NCI-H510A (cell line): Measurements from ENCODE around the gene AFAP1L1.

Source experiments
- DNase-seq: peaks from one replicate; lab custom pipeline; 2025; lab: John Stamatoyannopoulos, UW

The AFAP1L1 gene

DNA sequence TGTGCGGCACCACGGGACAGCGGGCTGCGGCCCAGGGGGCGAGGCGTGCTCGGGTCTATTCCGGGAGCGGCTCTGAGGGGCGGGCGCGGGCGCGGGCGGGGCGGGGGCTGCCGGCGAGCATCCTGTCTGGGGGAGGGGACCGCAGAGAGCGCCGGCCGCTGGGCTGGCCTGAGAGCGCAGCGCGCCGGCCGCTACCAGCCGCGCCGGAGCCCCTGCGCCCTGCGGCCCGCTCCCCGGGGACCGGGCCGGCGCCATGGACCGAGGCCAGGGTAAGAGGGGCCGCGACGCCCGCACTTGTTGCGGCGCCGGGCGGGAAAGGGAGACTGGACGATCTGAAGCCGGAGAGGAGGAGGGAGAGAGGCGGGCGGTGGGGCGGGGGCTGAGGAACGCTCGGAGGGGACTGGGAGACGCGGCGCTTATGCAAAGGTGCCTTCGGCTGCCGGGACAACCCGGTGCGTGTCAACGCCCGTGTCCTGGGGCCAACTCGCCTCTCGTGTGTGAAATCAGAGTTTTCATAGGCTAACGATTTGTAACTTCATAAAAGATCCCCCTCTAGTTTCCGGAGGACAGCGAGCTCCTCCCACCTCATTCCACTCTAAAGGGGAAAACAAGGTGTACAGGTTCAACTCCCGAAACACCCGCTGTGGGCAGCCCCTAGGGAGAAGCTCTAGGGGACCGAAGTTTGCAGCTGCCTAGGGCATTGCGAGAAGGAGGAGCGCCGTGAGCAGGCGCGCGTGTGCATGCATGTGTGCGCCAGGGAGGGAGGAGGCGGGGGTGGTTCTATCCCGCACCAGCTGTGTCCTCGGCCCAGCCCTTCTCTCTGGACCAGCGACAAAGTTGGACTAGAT, at the start of gene AFAP1L1:
Gene AFAP1L1 (plus strand): TSS at position 144 of the 848 bp plus-strand sequence. CDS start 110 bp downstream, at position 254.
- peak; percentile 51 for DNase-seq

- DNase-seq, result no peak
These were observed 48.4 kb upstream of the AFAP1L1 start for GRCh38 chr5:149223081-149223848.

DNA sequence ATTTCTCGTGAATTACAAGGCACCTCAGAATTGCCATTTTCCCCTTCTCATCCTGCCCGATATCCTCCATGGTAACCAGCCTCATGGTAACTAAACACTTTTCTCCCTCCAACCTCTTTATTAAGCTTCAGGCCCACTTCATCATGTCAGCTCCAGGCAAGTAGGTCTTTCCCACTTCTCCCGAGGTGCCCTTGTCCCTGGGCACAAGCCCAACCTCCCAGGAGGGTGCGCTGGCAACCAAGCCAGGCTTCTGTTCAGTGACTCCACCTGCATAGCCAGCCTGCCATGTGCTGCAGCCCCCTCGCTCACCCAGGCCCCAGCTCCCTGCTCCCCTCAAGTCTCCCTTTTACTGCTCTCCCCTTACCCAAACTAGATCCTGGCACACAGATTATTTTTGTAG, 47.4 kb upstream of the AFAP1L1 start:
- no peak for DNase-seq

DNA sequence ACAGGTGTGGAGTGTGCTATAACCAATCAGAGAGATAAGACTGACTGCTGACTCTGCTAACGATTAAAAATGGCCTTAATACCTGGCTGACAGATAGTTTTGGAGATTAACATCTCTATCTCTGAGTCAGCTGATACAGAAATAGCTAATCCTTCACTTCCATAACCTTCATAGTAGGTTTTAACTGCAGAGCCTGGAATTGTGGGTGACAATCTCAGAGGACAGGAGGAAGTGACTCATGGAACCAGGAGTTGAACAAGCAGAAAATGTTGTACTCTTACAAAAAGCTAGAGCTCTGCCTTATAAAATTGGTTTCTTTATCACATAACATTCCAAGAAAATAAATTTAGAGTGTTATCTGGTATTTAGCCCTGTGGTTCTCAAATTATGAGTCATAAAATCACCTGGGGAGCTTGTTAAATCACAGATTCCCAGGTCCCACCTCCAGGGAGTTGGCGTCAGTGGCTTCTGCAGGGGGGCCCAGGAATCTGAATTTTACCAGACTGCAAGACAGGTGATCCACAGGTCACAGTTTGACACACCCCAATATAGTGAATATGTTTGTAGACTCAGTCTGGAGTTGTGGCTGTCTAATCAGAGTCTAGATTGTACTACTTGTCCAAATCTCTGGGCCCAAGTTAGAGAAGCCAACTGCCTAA, 44.4 kb upstream of the AFAP1L1 start:
- DNase-seq, result no peak

GRCh38 chr5:149228618-149229297, 42.9 kb upstream of the AFAP1L1 start:
- DNase-seq, result no peak

DNA sequence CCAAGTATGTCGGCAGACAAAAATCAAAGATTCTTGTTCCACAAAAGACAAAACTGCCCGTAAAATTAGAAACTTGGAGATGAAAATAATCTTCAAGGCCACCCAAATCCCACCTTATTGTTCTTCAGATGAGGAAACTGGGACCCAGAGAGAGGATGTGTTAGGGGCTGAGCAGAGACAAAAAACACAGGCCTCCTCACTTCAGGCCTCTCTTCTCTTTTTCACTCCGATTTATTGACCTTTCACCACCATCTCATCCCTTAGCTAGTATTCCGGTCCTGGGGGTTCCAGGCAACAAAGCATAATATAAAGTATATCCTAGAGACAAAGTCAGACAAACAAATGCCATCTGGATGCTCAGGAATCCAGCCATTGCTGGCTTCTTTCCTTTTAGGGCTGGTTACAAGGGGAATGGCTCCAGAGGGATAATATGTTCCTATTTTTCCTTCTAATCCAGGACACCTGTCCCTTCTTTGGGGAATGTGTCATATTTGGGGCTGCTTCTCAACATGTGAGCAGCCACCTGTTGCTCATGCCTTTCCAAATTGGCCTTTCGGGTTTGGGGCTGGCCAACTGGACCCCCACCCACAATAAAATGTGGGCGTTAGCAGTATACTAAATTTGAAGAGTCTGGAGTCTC, 42.2 kb upstream of the AFAP1L1 start:
- DNase-seq, result no peak

DNA sequence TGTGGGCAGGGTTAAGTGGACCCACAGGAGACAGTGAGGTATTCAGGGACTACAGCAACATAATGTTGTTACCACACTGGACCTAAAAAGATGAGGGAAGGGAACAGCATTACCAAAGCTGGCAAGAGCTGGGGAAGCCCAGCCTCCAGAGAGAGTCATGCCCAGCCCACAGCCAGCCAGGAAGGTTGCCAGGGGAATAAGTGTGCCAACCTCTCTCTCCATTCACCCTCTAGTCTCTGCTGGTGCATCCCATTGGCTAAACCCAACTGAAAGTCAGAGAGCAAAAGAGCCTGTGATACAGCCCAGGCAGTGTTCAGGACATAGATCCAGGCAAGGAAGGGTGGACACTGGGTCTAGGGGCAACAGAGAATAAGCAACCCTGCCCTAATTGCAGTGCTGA, 35.8 kb upstream of the AFAP1L1 start:
- no peak for DNase-seq

- DNase-seq, result no peak
These were observed 34.0 kb upstream of the AFAP1L1 start for GRCh38 chr5:149237662-149238061.

DNA sequence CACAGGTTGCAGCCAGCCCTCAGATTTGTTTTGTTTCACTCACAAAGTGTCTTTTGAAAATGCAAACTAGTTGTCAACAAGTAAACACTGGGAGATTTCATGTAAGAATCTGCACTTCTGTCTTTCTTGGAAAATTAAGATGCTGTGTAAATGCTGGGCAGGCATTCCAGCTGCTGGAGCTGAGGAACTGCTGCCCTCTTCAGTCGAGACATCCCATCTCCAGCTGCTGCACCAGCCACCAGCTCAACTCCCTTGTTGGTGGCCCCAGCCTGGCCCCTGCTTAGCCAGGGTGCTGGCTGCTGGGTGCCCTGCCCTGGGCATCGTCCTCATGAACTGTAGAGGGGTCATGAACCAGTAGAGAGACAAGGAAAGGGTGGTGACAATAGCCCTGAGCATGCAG, 33.1 kb upstream of the AFAP1L1 start:
- no peak for DNase-seq

DNA sequence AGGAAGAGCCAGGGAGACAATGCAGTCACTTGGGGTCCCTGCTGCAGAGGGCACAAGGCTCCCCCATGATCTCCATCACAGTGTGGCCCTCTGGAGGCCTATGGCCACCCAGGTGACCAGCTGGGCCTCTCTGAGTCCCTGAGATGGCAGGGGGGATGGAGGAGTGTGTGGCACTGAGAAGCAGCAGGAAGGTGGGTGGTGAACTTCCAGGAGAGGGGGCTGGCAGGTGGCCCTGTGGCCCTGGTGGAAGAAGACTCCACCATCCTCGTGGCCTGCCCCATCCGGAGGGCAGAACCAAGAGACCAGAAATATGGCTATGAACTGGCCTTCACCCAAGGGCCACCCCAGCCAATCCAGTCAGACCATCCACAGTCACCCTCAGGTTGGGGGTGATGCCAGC, 31.7 kb upstream of the AFAP1L1 start:
- no peak for DNase-seq

GRCh38 chr5:149240354-149240998, 31.2 kb upstream of the AFAP1L1 start:
- no peak for DNase-seq

DNA sequence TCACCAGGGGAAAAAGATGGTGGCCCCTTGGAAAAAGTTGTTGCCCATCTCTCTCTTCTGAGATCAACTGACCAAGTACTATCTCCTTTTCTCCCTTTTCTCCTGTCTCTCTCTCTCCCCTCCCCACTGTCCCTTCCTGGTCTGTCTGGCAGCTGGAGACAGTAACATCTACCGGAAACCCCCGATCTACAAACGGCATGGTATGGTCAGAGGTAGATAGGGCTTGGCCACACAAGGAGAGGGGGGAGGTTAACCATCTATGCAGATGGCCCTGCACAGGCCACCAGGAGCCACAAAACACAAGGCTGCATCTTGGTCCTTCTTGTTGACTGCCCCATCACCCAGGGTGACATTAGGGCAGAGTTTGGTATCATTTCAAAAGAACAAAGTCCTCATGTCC, 29.3 kb upstream of the AFAP1L1 start:
- no peak for DNase-seq

GRCh38 chr5:149246906-149247305, 24.8 kb upstream of the AFAP1L1 start:
- no peak for DNase-seq

DNA sequence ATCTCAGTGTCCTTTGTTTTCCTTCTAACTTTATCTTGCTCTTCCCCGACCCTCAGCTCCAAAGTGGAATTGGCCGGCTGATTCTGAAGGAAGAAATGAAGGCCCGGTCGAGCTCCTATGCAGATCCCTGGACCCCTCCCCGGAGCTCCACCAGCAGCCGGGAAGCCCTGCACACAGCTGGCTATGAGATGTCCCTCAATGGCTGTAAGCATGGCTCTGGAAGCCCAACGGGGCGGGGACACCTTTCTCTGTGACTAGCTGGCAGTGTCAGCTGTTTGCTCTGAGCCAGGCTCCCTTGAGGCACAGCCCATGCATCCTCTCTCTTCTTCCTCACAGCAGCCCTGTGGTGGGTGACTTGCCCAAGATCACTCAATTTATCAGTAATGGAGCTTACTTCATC, 23.9 kb upstream of the AFAP1L1 start:
- no peak for DNase-seq

DNA sequence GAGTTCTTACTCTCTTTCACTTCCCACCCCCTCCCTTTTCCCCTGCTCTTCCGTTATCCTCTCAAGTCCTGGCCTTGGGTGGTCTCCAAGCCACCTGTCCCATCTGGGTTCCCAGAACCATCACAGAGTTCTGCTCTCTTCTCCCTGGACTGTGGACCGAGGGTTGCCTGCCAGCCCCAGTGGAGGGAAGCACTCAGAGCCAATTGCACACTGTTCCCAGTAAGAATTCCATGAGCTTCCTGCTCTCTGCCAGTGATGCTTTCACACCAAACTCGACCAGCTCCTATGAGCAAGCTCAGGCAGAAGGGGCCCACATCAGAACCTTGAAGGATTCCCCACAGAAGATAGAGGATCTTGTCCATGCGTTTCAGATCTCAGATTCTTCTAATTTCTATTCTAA, 20.1 kb upstream of the AFAP1L1 start:
- DNase-seq, result no peak

DNA sequence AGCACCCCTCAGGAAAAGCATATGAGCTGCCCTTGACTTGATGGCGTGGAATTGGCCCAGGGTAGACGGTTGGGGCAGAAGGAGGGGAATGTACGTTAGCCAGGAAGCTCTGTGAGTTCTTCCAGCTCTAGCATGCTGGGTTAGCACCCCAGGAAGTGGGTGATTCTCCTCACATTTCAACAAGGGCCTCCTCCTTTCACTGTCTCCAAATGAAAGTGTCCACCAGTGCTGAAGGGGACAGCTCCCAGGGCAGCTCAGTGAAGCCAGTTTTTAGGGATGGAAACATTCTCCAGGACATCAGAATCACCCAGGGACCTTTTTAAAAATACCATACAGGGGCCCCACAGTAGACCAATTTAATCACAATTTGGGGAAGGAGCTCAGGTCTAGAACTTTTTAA, 17.2 kb upstream of the AFAP1L1 start:
- no peak for DNase-seq

- DNase-seq, result no peak
These were observed 15.2 kb upstream of the AFAP1L1 start for GRCh38 chr5:149256451-149256850.

DNA sequence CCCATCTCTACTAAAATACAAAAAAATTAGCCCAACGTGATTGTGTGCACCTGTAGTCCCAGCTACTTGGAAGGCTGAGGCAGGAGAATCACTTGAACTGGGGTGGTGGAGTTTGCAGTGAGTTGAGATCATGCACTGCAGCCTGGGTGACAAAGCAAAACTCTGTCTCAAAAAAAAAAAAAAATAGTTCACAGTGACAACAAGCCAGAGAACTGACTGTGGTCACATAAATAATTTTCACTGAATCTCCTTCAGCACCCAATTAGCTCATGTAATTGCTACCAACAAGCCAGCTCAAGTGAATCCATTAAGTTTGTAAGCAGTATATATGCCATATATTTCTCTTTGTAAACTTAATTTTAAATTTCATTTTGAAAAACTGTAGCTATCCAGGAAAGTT, 14.5 kb upstream of the AFAP1L1 start:
- no peak for DNase-seq

- no peak for DNase-seq
These were observed 13.6 kb upstream of the AFAP1L1 start for GRCh38 chr5:149257889-149258705.

DNA sequence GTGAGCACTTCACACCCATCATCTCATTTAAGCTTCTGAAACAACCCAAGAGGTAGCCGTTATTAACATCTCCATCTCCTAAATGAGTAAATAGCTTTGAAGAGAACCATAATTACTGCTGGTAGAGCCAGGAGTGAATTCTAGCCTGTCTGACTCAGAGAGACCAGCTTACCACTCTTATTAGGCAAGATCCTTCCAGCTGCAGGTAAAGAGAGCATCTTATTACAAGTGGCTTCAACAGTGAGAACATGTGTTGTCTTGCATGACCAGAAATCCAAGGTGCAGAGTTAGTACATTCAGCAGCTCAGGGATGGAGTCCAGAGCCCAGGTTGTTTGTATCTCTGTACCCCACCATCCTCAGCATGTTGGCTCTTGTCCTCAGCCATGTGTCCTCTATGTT, 10.9 kb upstream of the AFAP1L1 start:
- no peak for DNase-seq
